ENCODE measurements around the gene MAP2. TPM values are rescaled to one million over a fixed set of nuclear protein-coding genes. Genes with fewer than 3 reads are reported as not detected.

Gene MAP2
- total RNA-seq, 2 donors from 2014 or later: 0.18 to 0.33 TPM

GRCh38 chr2:209534228-209534627 lies 110.4 kb downstream of the MAP2 start:
- ATAC-seq: no peak
- no peak overlapping the region for H3K27ac Mint-ChIP-seq
- H3K9me3 Mint-ChIP-seq: no peaks in the 10 kb centered on the region
- H3K36me3 Mint-ChIP-seq: no peaks in the 10 kb centered on the region
- DNase-seq (ENCODE audit: low spot score in 2 of 2): no peak

GRCh38 chr2:209536363-209536762 lies 112.5 kb downstream of the MAP2 start:
- no peak for DNase-seq (ENCODE audit: low spot score in 2 of 2)
- Mint-ChIP-seq H3K36me3 (no peaks in the 10 kb centered on the region), H3K27ac (no peak overlapping the region), H3K9me3 (no peaks in the 10 kb centered on the region)
- ATAC-seq: no peak

GRCh38 chr2:209547726-209548125 lies 123.9 kb downstream of the MAP2 start:
- ATAC-seq: no peak
- no peak for DNase-seq (ENCODE audit: low spot score in 2 of 2)
- H3K9me3 Mint-ChIP-seq: no peaks in the 10 kb centered on the region
- no peak overlapping the region for H3K27ac Mint-ChIP-seq
- H3K36me3 Mint-ChIP-seq: no peaks in the 10 kb centered on the region

GRCh38 chr2:209549589-209549988 lies 125.7 kb downstream of the MAP2 start:
- H3K27ac Mint-ChIP-seq: no peak overlapping the region
- no peaks in the 10 kb centered on the region for H3K9me3 Mint-ChIP-seq
- ATAC-seq (no peak), DNase-seq (ENCODE audit: low spot score in 2 of 2) (no peak)
- H3K36me3 Mint-ChIP-seq: no peaks in the 10 kb centered on the region

- ATAC-seq (no peak), DNase-seq (ENCODE audit: low spot score in 2 of 2) (no peak)
- Mint-ChIP-seq H3K27ac (no peak overlapping the region), H3K9me3 (no peaks in the 10 kb centered on the region), H3K36me3 (no peaks in the 10 kb centered on the region)
These were observed 130.1 kb downstream of the MAP2 start for GRCh38 chr2:209553913-209554312.

GRCh38 chr2:209556354-209556961 lies 132.6 kb downstream of the MAP2 start:
- Mint-ChIP-seq H3K9me3 (no peaks in the 10 kb centered on the region), H3K27ac (no peak overlapping the region), H3K36me3 (no peaks in the 10 kb centered on the region)
- no peak for DNase-seq (ENCODE audit: low spot score in 2 of 2)
- no peak for ATAC-seq

GRCh38 chr2:209560911-209561310 lies 137.1 kb downstream of the MAP2 start:
- Mint-ChIP-seq H3K9me3 (no peaks in the 10 kb centered on the region), H3K27ac (no peak overlapping the region), H3K36me3 (no peaks in the 10 kb centered on the region)
- ATAC-seq: no peak
- no peak for DNase-seq (ENCODE audit: low spot score in 2 of 2)

GRCh38 chr2:209563453-209563852 lies 139.6 kb downstream of the MAP2 start:
- DNase-seq (ENCODE audit: low spot score in 2 of 2) (no peak), ATAC-seq (no peak)
- no peaks in the 10 kb centered on the region for H3K36me3 Mint-ChIP-seq
- H3K27ac Mint-ChIP-seq: no peak overlapping the region
- no peaks in the 10 kb centered on the region for H3K9me3 Mint-ChIP-seq

- ATAC-seq: no peak
- H3K36me3 Mint-ChIP-seq: no peaks in the 10 kb centered on the region
- no peak for DNase-seq (ENCODE audit: low spot score in 2 of 2)
These were observed 141.0 kb downstream of the MAP2 start for GRCh38 chr2:209564816-209565215.

GRCh38 chr2:209565896-209566582 lies 142.2 kb downstream of the MAP2 start:
- Mint-ChIP-seq H3K36me3 (no peaks in the 10 kb centered on the region), H3K9me3 (no peaks in the 10 kb centered on the region), H3K27ac (no peak overlapping the region)
- ATAC-seq (no peak), DNase-seq (ENCODE audit: low spot score in 2 of 2) (no peak)

More at GRCh38 chr2:209564816-209565215, 141.0 kb downstream of the MAP2 start:
- Mint-ChIP-seq H3K9me3 (no peaks in the 10 kb centered on the region), H3K27ac (no peak overlapping the region)

GRCh38 chr2:209570194-209570593 lies 146.3 kb downstream of the MAP2 start:
- Mint-ChIP-seq H3K36me3 (no peaks in the 10 kb centered on the region), H3K9me3 (no peaks in the 10 kb centered on the region)

GRCh38 chr2:209574515-209574914 lies 150.7 kb downstream of the MAP2 start:
- ATAC-seq (no peak), DNase-seq (ENCODE audit: low spot score in 2 of 2) (no peak)
- H3K36me3 Mint-ChIP-seq: no peaks in the 10 kb centered on the region
- no peak overlapping the region for H3K27ac Mint-ChIP-seq
- H3K9me3 Mint-ChIP-seq: no peaks in the 10 kb centered on the region

More at GRCh38 chr2:209570194-209570593, 146.3 kb downstream of the MAP2 start:
- ATAC-seq: no peak
- no peak for DNase-seq (ENCODE audit: low spot score in 2 of 2)
- H3K27ac Mint-ChIP-seq: no peak overlapping the region

GRCh38 chr2:209577376-209578357 lies 153.8 kb downstream of the MAP2 start:
- DNase-seq (ENCODE audit: low spot score in 2 of 2): no peak
- Mint-ChIP-seq H3K9me3 (no peaks in the 10 kb centered on the region), H3K36me3 (no peaks in the 10 kb centered on the region), H3K27ac (no peak overlapping the region)
- no peak for ATAC-seq

GRCh38 chr2:209578394-209579001 lies 154.7 kb downstream of the MAP2 start:
- DNase-seq (ENCODE audit: low spot score in 2 of 2) (no peak), ATAC-seq (no peak)
- Mint-ChIP-seq H3K27ac (no peak overlapping the region), H3K36me3 (no peaks in the 10 kb centered on the region), H3K9me3 (no peaks in the 10 kb centered on the region)

GRCh38 chr2:209579230-209579749 lies 155.4 kb downstream of the MAP2 start:
- ATAC-seq (no peak), DNase-seq (ENCODE audit: low spot score in 2 of 2) (no peak)
- Mint-ChIP-seq H3K36me3 (no peaks in the 10 kb centered on the region), H3K9me3 (no peaks in the 10 kb centered on the region), H3K27ac (no peak overlapping the region)

GRCh38 chr2:209581040-209581439 lies 157.2 kb downstream of the MAP2 start:
- ATAC-seq: no peak
- no peak overlapping the region for H3K27ac Mint-ChIP-seq
- H3K9me3 Mint-ChIP-seq: no peaks in the 10 kb centered on the region
- no peaks in the 10 kb centered on the region for H3K36me3 Mint-ChIP-seq
- no peak for DNase-seq (ENCODE audit: low spot score in 2 of 2)

- ATAC-seq: no peak
- no peaks in the 10 kb centered on the region for H3K9me3 Mint-ChIP-seq
- H3K27ac Mint-ChIP-seq: no peak overlapping the region
- DNase-seq (ENCODE audit: low spot score in 2 of 2): no peak
- no peaks in the 10 kb centered on the region for H3K36me3 Mint-ChIP-seq
These were observed 158.4 kb downstream of the MAP2 start for GRCh38 chr2:209582281-209582680.

Data from activated naive CD4-positive, alpha-beta T cell treated with anti-CD3 and anti-CD28 coated beads, Interleukin-2, amount 50 U/mL, for 72 hours (primary cell).